SIG-M5 treated with dmso at 0.1 percent for 504 hours (cell line): ENCODE data around the gene SEMA5A.
A peak's percentile ranks its signal among the peaks of the same experiment; 100 is the strongest.

ENCODE experiments used
- DNase-seq: peaks from one replicate; lab custom pipeline; 2025; ENCODE audit not compliant: unreplicated experiment; lab: John Stamatoyannopoulos, UW

Gene SEMA5A

GRCh38 chr5:9515436-9515835, 30.4 kb downstream of the SEMA5A start:
- no peak for DNase-seq

DNA sequence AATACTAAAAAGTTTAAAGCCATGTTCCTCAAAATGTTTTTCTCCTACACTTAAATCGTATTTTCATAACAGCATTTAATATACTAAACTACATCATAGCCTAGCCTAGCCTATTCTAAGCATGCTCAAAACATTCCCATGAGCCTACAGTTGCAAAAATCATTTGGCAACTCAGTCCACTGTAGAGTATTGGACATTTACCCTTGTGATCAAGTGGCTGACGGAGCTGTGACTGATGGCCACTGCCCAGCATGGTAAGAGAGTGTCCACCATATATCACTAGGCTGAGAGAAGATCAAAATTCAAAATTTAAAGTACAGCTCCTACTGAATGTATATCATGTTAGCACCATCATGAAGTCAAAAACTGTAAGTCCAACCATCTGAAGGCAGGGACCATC, 30.9 kb downstream of the SEMA5A start:
- no peak for DNase-seq

DNA sequence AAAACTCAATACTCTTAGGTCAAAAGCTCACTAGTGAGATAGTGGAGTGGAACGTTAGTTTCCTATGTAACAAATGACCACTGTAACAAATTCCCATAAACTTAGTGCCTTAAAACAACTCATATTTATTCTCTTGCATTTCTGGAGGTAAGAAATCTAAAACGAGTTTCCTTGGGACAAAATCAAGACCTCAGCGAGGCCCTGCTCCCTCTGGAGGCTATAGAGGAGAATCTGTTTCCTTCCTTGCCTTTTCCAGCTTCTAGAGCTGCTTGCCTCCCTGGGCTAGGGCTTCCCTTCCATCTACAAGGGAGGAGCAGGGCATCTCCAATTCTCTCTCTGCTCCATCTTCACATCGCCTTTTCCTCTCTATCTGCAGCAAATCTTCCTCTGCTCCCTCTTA, 32.0 kb downstream of the SEMA5A start:
- no peak for DNase-seq

GRCh38 chr5:9512457-9512856, 33.4 kb downstream of the SEMA5A start:
- no peak for DNase-seq

- no peak for DNase-seq
These were observed 37.9 kb downstream of the SEMA5A start for GRCh38 chr5:9507974-9508373.

- no peak for DNase-seq
These were observed 40.6 kb downstream of the SEMA5A start for GRCh38 chr5:9505225-9505624.

- no peak for DNase-seq
These were observed 43.0 kb downstream of the SEMA5A start for GRCh38 chr5:9502864-9503263.

- DNase-seq, result no peak
These were observed 43.6 kb downstream of the SEMA5A start for GRCh38 chr5:9502050-9502834.

DNA sequence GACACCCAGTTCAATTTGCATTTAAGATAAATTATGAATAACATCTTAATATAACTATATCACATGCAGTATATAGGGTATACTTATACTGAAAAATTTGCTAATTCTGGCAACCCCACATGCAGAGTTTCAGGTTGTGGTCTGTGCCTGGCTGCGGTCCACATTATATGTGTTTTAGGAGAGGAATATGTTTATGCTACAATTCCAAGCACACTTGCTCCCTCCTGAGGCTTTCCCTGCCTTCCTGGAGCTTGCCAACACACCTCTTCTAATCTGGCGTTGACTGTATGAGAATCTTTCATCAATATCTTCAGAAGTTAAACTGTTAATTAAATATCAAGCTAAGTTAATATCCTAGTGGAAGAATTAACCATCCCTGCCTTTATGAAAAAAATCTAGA, 45.2 kb downstream of the SEMA5A start:
- no peak for DNase-seq

DNA sequence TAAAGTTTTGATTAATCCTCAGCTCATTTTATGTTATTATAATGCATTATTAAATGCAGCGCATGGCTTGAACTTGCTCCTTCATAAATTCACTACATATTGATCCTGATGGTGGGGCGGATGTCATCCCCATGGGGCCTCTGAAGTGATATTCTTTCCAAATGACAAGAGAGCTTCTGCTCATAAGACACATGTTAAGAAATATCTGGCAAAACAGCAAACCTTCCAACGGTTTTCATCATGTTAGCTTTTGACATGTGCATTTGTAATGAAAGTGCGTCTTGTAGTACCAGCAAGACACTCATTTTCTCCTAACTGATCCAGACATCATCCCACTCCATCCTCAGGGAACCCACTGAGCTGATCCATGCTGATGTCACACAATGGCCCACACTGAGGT, 45.7 kb downstream of the SEMA5A start:
- no peak for DNase-seq

DNA sequence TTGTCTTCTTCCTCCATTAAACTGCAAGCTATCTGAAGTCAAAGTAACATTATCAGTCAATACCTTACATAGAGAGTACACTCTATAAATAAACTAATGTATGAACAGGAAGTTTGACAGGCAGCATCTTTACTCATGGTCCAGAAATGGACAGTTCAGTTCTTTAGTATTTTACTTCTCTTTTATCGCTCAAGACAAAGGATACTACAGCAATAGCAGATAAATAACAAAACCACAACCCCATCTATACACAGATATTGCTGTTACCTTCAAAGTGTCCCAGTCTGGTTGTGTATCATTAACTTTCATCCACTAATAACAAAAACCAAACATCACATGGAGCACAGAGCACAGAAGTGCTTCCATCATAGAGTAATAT, 46.4 kb downstream of the SEMA5A start:
- DNase-seq, result no peak

DNA sequence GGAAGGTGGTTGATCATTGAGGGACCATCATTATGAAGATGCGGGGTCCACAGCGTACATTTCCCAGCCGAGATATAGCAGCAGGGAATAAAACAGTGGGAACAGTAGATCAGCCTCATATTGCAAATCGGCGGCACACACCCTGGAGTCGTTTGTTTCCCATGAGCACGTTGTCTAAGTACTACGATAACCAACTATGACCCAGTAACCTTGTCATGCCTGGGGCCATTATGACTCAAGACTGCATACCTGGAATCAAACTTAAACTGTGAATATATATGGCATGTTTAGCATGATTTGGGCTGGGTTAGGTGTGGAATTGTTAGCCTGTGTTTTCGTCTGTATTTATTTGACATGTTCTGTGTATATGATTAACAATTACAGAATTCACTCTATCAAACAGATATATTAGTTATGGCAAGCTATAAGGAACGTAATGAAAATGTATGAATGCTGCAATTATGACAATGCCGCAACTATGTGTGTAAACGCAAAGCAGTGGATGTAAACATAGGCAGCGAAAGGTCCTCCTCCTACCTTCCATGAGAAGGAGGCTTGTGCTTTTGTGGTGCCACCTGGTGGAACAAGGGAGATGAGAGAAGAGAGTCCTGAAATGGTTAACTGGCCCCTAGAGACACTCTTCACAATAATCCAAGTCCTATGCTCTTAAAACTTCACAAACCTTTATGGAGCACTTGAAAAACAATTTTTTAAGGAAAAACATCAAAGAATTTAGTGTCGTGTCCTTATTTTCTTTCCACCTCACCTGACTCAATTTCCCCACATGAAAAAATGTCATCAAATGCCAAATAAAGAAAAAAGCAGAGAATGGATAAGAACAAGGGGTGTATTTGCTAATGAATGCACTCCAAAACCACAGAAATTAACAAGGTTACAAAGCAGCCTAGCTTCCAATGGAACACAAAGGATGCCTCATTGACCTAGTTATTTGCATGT, 47.1 kb downstream of the SEMA5A start:
- DNase-seq, result peak; percentile 29

GRCh38 chr5:9497347-9497746, 48.5 kb downstream of the SEMA5A start:
- no peak for DNase-seq

- no peak for DNase-seq
These were observed 49.1 kb downstream of the SEMA5A start for GRCh38 chr5:9496801-9497200.

- no peak for DNase-seq
These were observed 50.8 kb downstream of the SEMA5A start for GRCh38 chr5:9495121-9495520.

GRCh38 chr5:9494301-9494700, 51.6 kb downstream of the SEMA5A start:
- DNase-seq, result no peak

DNA sequence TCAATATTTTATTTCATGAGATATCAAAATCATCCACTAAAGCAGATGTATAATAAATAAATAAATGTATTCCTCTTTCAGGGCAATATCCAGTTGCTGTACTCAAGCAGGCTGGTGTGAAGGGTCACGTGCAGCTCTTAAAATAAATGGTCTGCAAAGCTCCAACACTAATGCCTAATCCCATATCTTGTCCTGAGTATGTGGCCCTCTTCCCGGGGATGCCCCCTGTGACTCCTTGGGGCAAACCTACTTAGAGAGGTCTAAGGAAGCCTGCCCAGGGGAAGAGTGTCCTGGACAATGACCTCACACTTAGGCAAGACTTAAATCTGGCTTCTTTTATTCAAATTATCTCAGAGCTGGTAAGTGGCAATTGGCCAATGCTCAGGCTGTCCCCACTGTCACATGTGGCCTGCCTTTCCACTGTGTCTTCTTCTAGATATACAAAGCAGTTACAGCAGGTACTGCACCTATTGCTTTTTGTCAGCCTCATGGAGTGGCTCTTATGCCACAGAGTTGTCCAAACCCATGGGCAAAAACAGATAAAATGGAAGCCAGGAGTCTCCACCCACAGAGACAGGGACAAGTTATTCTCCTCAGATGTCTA, 55.3 kb downstream of the SEMA5A start:
- DNase-seq, result no peak

DNA sequence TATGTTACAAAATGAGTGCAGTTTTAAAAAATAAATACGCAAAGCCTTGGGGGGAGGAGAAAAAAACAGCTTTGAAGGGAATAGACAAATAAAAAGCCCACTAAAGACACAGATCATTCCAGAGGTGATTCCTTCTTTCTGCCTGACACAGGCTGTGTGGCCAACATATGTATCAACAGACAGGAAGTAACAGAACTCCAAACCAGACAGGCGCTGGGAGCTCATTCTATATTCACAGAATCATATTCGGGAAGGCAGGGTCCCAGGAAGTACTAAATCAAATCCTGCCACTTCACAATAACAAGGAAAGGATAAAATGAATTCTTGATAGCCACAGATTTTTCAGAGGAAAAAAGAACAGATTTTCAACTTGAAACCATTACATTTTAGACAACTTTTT, 62.1 kb downstream of the SEMA5A start:
- DNase-seq, result no peak

DNA sequence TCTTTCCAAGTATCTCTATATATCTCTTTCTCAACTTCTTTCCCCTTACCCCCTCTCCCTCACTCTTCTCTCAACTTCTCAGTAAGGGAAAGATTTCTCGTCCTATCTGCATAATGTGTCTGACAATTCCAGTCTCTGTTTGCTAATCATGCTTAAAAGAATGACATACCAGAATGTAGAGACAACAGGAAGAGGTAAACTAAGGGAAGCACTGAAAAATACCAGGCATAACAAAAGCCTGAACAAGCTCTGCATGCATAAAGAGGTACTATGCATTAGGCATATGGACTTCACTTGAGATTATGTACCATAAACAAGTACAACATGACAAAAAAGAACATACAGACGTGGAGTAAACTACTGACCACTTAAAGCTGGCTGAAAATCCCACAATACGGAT, 62.6 kb downstream of the SEMA5A start:
- DNase-seq, result no peak

DNA sequence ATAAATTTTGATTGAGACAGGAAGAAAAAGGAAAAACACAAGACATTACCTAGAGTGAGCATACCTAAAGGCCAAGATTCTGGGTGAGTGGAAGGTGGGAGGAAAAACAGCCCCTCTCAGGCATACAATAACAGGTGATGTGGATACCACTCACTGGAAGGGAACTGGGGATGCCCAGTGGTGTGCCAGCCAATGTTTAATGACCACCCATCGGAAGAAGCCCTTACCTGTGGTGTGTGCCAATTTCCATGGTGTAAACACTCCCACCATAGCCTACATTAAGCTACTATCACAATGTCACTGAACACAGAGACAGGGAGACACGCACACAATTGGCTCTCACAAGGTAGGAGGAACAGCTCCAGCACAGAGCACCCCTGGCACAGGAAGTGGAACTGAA, 63.5 kb downstream of the SEMA5A start:
- no peak for DNase-seq

DNA sequence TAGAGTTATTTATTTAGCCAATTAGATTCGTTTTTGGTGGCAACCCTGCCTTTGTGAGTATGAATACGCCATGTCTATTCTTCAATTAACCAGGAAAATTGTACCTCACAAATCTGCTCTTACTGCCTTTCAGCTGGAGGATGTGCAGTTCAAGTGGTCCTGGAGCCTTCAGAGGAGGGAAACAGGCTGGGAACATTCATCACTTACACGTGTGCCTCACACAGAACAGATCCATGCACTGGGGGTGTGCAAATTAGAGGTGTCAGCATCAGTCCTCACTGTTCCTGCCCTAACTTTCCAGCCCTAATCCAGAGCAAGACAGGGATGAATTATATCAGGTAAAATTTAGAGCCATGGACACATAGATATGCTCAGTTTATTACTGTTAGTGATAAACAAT, 65.4 kb downstream of the SEMA5A start:
- DNase-seq, result no peak

DNA sequence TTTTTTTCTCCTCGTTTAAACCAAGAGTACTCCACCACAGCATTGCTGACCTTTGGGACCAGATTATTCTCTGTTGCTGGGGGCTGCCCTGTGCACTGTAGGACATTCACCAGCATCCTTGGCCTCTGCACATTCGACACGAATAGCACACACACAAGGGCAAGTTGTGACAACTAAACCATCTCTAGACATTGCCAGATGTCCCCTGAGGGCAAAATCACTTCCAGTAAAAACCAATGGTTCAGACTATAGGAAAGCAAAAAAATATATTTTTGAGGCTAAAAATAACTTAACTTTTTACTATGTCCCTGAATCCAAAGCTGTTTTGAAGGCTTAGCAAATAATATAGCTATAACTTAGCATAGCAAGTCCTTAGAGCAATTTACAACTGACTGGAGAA, 65.9 kb downstream of the SEMA5A start:
- no peak for DNase-seq
